Esophagus squamous epithelium (tissue), 5 donors: ENCODE results near the gene CD68. TPM values are rescaled to one million over a fixed set of nuclear protein-coding genes. Genes with fewer than 3 reads are reported as not detected.
A peak's percentile ranks its signal among the peaks of the same experiment; 100 is the strongest.

Source experiments
- DNase-seq: peaks from one replicate; lab custom pipeline; 2025; lab: John Stamatoyannopoulos, UW
- H3K27ac ChIP-seq, 4 donors: fragments of 200-600 bp; sonication (generic); one replicate each; pipeline ENCODE4 v1.5.1; 2016 to 2019; ENCODE audit warnings: mild to moderate bottlenecking in 1 of 4
- H3K27me3 ChIP-seq, 4 donors: fragments of 200-600 bp; sonication (generic); 1 replicate in 3 of 4; 2 replicates in 1 of 4; pipeline versions ENCODE4 v1.5.1 to v1.6.0; 2017 to 2021; ENCODE audit warnings: antibody characterized with exemption in 1 of 4
- H3K36me3 ChIP-seq, 3 donors: fragments of 200-600 bp; sonication (generic); one replicate each; pipeline ENCODE4 v1.5.1; 2016 to 2019
- H3K4me1 ChIP-seq, 3 donors: fragments of 200-600 bp; sonication (generic); one replicate each; pipeline ENCODE4 v1.5.1; 2017 to 2019
- H3K4me3 ChIP-seq, 4 donors: fragments of 200-600 bp; sonication (generic); 1 replicate in 3 of 4; 2 replicates in 1 of 4; pipeline ENCODE4 v1.5.1; 2016 to 2019; ENCODE audit warnings: mild to moderate bottlenecking in 2 of 4, moderate library complexity in 1 of 4
- H3K9me3 ChIP-seq, 3 donors: fragments of 200-600 bp; sonication (generic); one replicate each; pipeline ENCODE4 v1.5.1; 2016 to 2019
- POLR2A ChIP-seq, 4 donors: fragments of 450-650 bp; IDR thresholded peaks; one replicate each; pipeline ENCODE4 v1.6.1; 2017; ENCODE audit warnings: antibody characterized with exemption in 4 of 4, mild to moderate bottlenecking in 4 of 4, moderate library complexity in 3 of 4
- WGBS, 2 donors: methylation state at CpG; one replicate each; pipeline ENCODE4 v1.1.5; 2018; 5-methylcytosine and 5-hydroxymethylcytosine counted together
- intact Hi-C: fragments of 100-400 bp; cut with DNase I; formaldehyde crosslinking; loops from one replicate; pipeline ENCODE4 v1.15.0; 2022
- total RNA-seq, 4 donors: library from RNA; depleted of rRNA; stranded (reverse); fragments of >200 nt; gene quantifications; one replicate each; pipeline ENCODE4 v1.1.0, GENCODE V29; 2016
- TF ChIP-seq, protein P1 (sequence below), 6 experiments: fragments of 450-650 bp in 4 of 6; fragments of 200-600 bp in 2 of 6; sonication (generic) in 2 of 6; IDR thresholded peaks; one replicate each; pipeline ENCODE4 v1.5.1; 2016 to 2019; ENCODE audit warnings: antibody characterized with exemption in 6 of 6, mild to moderate bottlenecking in 4 of 6, moderate library complexity in 4 of 6
- donor health status: DM: yes; HTN: yes; CAD: no.

CD68 gene
- total RNA-seq, 4 donors from 2014 or later = 32.1 to 52.9 (median 45.2) TPM

GRCh38 chr17:7613769-7614424 is 34.5 kb downstream of the CD68 start:
- no peak for DNase-seq
- H3K27me3 ChIP-seq = no peaks in the 10 kb centered on the region
- H3K27ac ChIP-seq = peak overlapping the region; percentile 92 to 100 (median 98)
- TF ChIP-seq, protein P1, sequence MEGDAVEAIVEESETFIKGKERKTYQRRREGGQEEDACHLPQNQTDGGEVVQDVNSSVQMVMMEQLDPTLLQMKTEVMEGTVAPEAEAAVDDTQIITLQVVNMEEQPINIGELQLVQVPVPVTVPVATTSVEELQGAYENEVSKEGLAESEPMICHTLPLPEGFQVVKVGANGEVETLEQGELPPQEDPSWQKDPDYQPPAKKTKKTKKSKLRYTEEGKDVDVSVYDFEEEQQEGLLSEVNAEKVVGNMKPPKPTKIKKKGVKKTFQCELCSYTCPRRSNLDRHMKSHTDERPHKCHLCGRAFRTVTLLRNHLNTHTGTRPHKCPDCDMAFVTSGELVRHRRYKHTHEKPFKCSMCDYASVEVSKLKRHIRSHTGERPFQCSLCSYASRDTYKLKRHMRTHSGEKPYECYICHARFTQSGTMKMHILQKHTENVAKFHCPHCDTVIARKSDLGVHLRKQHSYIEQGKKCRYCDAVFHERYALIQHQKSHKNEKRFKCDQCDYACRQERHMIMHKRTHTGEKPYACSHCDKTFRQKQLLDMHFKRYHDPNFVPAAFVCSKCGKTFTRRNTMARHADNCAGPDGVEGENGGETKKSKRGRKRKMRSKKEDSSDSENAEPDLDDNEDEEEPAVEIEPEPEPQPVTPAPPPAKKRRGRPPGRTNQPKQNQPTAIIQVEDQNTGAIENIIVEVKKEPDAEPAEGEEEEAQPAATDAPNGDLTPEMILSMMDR (IDR thresholded peaks at IDR 0.05) = no peak
- TF ChIP-seq POLR2A (IDR thresholded peaks at IDR 0.05) = no peak
- H3K9me3 ChIP-seq = no peaks in the 10 kb centered on the region
- WGBS, 2 donors = 7 to 9% methylated on average over 12 to 20 of the region's 20 CpGs
- intact Hi-C loops = no loop called here
- peaks cover 21 to 59% (median 27%) of the 10 kb centered on the region in 3 donors for H3K4me1 ChIP-seq
- peak overlapping the region; percentile 81 to 96 (median 86) for H3K4me3 ChIP-seq
- peaks cover 0 to 11% (median 0%) of the 10 kb centered on the region in 3 donors for H3K36me3 ChIP-seq

GRCh38 chr17:7614425-7615264 is 35.2 kb downstream of the CD68 start, which contains the start of gene FXR2:
FXR2 (minus strand) TSS chr17:7614897; CDS start chr17:7614532, 365 bp downstream.
- peaks cover 21 to 52% (median 27%) of the 10 kb centered on the region in 3 donors for H3K4me1 ChIP-seq
- peaks cover 0 to 11% (median 0%) of the 10 kb centered on the region in 3 donors for H3K36me3 ChIP-seq
- H3K27ac ChIP-seq = peak within 1 kb of the TSS; percentile 92 to 100 (median 98)
- H3K4me3 ChIP-seq = peak within 1 kb of the TSS; percentile 81 to 96 (median 86)
- no peaks in the 10 kb centered on the region for H3K27me3 ChIP-seq
- H3K9me3 ChIP-seq = no peaks in the 10 kb centered on the region
- intact Hi-C loops = no loop called here
- DNase-seq = peak; percentile 96
- WGBS, 2 donors = 0 to 1% methylated on average over 22 to 31 of the region's 93 CpGs
- TF ChIP-seq, protein P1 (IDR thresholded peaks at IDR 0.05) = peak; percentile 38 to 89 (median 72)
- TF ChIP-seq POLR2A (IDR thresholded peaks at IDR 0.05) = peak in 3 of 4 donors; percentile 86 to 94 (median 89)

- Histone ChIP-seq H3K36me3 (peaks cover 0 to 7% (median 0%) of the 10 kb centered on the region in 3 donors), H3K9me3 (no peaks in the 10 kb centered on the region), H3K4me3 (peak overlapping the region; percentile 21 to 96 (median 82)), H3K27ac (peak overlapping the region; percentile 92 to 100 (median 98)), H3K4me1 (peaks cover 21 to 45% (median 27%) of the 10 kb centered on the region in 3 donors), H3K27me3 (no peaks in the 10 kb centered on the region)
- no peak for TF ChIP-seq POLR2A (IDR thresholded peaks at IDR 0.05)
- TF ChIP-seq, protein P1 (IDR thresholded peaks at IDR 0.05) = no peak
- intact Hi-C loops = no loop called here
- no peak for DNase-seq
- 5% methylated on average over 26 to 28 of the region's 28 CpGs for WGBS, 2 donors
Observed at GRCh38 chr17:7615265-7615747, 35.9 kb downstream of the CD68 start.

- Histone ChIP-seq H3K9me3 (no peaks in the 10 kb centered on the region), H3K27ac (no peak overlapping the region), H3K4me3 (no peak overlapping the region), H3K36me3 (no peaks in the 10 kb centered on the region), H3K27me3 (no peaks in the 10 kb centered on the region), H3K4me1 (peaks cover 3 to 12% (median 11%) of the 10 kb centered on the region in 3 donors)
- no peak for DNase-seq
- intact Hi-C loops = no loop called here
- WGBS, 2 donors = 62 to 70% methylated on average over 5 of the region's 5 CpGs
- TF ChIP-seq, protein P1 (IDR thresholded peaks at IDR 0.05) = no peak
- TF ChIP-seq POLR2A (IDR thresholded peaks at IDR 0.05) = no peak
Observed at GRCh38 chr17:7618608-7619007, 39.2 kb downstream of the CD68 start.
